Measurements from ENCODE around the gene DNASE1.

DNASE1 gene

GRCh38 chr16:3661922-3662321 is 7.4 kb downstream of the DNASE1 start:
- DNase-seq (ENCODE audit: extremely low read depth in 1 of 2, low read depth in 1 of 2): no peak

- no peak for DNase-seq (ENCODE audit: extremely low read depth in 1 of 2, low read depth in 1 of 2)
Measured at GRCh38 chr16:3662601-3663000, 8.1 kb downstream of the DNASE1 start.

- DNase-seq (ENCODE audit: extremely low read depth in 1 of 2, low read depth in 1 of 2): no peak
Measured at GRCh38 chr16:3664187-3664896, 9.9 kb downstream of the DNASE1 start.

GRCh38 chr16:3665508-3665907 is 11.0 kb downstream of the DNASE1 start:
- peak; percentile 3 to 17 for DNase-seq (ENCODE audit: extremely low read depth in 1 of 2, low read depth in 1 of 2)

GRCh38 chr16:3668626-3669025 is 14.1 kb downstream of the DNASE1 start:
- DNase-seq (ENCODE audit: extremely low read depth in 1 of 2, low read depth in 1 of 2): no peak

- DNase-seq (ENCODE audit: extremely low read depth in 1 of 2, low read depth in 1 of 2): no peak
Measured at GRCh38 chr16:3669082-3669481, 14.6 kb downstream of the DNASE1 start.

- DNase-seq (ENCODE audit: extremely low read depth in 1 of 2, low read depth in 1 of 2): no peak
Measured at GRCh38 chr16:3670711-3671110, 16.2 kb downstream of the DNASE1 start.

- DNase-seq (ENCODE audit: extremely low read depth in 1 of 2, low read depth in 1 of 2): no peak
Measured at GRCh38 chr16:3671424-3671823, 16.9 kb downstream of the DNASE1 start.

- no peak for DNase-seq (ENCODE audit: extremely low read depth in 1 of 2, low read depth in 1 of 2)
Measured at GRCh38 chr16:3672571-3673041, 18.1 kb downstream of the DNASE1 start.

- DNase-seq (ENCODE audit: extremely low read depth in 1 of 2, low read depth in 1 of 2): no peak
Measured at GRCh38 chr16:3673201-3673600, 18.7 kb downstream of the DNASE1 start.

- no peak for DNase-seq (ENCODE audit: extremely low read depth in 1 of 2, low read depth in 1 of 2)
Measured at GRCh38 chr16:3673676-3674377, 19.3 kb downstream of the DNASE1 start.

- DNase-seq (ENCODE audit: extremely low read depth in 1 of 2, low read depth in 1 of 2): no peak
Measured at GRCh38 chr16:3674513-3675295, 20.2 kb downstream of the DNASE1 start.

- DNase-seq (ENCODE audit: extremely low read depth in 1 of 2, low read depth in 1 of 2): no peak
Measured at GRCh38 chr16:3675601-3676130, 21.2 kb downstream of the DNASE1 start.

GRCh38 chr16:3677994-3678393 is 23.5 kb downstream of the DNASE1 start:
- no peak for DNase-seq (ENCODE audit: extremely low read depth in 1 of 2, low read depth in 1 of 2)

- DNase-seq (ENCODE audit: extremely low read depth in 1 of 2, low read depth in 1 of 2): no peak
Measured at GRCh38 chr16:3681206-3681605, 26.7 kb downstream of the DNASE1 start.

GRCh38 chr16:3687021-3687420 is 32.5 kb downstream of the DNASE1 start:
- DNase-seq (ENCODE audit: extremely low read depth in 1 of 2, low read depth in 1 of 2): no peak

- no peak for DNase-seq (ENCODE audit: extremely low read depth in 1 of 2, low read depth in 1 of 2)
Measured at GRCh38 chr16:3687792-3688191, 33.3 kb downstream of the DNASE1 start.

GRCh38 chr16:3689731-3690130 is 35.2 kb downstream of the DNASE1 start:
- no peak for DNase-seq (ENCODE audit: extremely low read depth in 1 of 2, low read depth in 1 of 2)

- peak; percentile 56 to 74 for DNase-seq (ENCODE audit: extremely low read depth in 1 of 2, low read depth in 1 of 2)
Measured at GRCh38 chr16:3690470-3690928, 36.0 kb downstream of the DNASE1 start.

- no peak for DNase-seq (ENCODE audit: extremely low read depth in 1 of 2, low read depth in 1 of 2)
Measured at GRCh38 chr16:3690980-3691720, 36.7 kb downstream of the DNASE1 start.

- DNase-seq (ENCODE audit: extremely low read depth in 1 of 2, low read depth in 1 of 2): no peak
Measured at GRCh38 chr16:3691761-3692160, 37.3 kb downstream of the DNASE1 start.

Data from activated CD8-positive, alpha-beta memory T cell treated with anti-CD3 and anti-CD28 coated beads for 1 hour (primary cell).